Measurements from ENCODE around the gene TTLL4.

The TTLL4 gene

DNA sequence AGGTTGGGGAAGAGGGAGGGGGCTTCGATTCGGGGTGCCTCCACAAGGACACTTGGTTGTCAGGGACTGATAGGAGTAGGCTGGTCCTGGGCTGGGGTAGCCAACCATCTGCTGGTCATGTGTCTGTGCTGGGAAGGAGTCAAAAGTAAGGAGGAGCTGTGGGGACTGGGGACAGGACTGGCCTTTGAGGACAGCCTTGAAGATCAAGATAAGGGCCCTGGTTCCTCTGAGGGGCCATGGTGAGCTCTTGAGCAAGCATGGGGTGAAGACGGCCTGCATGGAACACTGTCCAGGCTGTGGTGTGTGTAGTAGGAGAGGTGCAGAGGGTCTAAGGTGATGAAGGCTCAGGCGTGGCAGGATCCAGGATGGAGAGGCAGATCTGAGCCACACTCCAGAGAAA is 73.1 kb downstream of the TTLL4 start:
- DNase-seq (ENCODE audit: extremely low read depth, low read depth): no peak

DNA sequence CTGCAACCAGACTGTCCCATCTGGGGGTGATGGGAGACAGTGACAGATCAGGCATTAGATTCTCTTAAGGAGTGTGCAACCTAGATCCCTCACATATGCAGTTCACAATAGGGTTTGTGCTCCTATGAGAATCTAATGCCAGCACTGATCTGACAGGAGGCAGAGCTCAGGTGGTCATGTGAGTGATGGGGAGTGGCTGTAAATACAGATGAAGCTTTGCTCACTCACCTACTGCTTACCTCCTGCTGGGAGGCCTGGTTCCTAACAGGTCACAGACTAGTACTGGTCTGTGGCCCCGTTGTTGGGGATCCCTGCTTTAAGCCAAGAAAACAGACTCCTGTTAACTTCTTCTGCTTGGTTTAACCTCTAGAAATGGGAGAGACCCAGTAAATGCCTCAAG is 74.5 kb downstream of the TTLL4 start:
- no peak for DNase-seq (ENCODE audit: extremely low read depth, low read depth)
- TF ChIP-seq, protein P1, sequence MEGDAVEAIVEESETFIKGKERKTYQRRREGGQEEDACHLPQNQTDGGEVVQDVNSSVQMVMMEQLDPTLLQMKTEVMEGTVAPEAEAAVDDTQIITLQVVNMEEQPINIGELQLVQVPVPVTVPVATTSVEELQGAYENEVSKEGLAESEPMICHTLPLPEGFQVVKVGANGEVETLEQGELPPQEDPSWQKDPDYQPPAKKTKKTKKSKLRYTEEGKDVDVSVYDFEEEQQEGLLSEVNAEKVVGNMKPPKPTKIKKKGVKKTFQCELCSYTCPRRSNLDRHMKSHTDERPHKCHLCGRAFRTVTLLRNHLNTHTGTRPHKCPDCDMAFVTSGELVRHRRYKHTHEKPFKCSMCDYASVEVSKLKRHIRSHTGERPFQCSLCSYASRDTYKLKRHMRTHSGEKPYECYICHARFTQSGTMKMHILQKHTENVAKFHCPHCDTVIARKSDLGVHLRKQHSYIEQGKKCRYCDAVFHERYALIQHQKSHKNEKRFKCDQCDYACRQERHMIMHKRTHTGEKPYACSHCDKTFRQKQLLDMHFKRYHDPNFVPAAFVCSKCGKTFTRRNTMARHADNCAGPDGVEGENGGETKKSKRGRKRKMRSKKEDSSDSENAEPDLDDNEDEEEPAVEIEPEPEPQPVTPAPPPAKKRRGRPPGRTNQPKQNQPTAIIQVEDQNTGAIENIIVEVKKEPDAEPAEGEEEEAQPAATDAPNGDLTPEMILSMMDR (IDR thresholded peaks at IDR 0.05; ENCODE audit: low read depth, low read length): no peak

More for the DNA sequence above, 73.1 kb downstream of the TTLL4 start:
- TF ChIP-seq, protein P1 (IDR thresholded peaks at IDR 0.05; ENCODE audit: low read depth, low read length): no peak

DNA sequence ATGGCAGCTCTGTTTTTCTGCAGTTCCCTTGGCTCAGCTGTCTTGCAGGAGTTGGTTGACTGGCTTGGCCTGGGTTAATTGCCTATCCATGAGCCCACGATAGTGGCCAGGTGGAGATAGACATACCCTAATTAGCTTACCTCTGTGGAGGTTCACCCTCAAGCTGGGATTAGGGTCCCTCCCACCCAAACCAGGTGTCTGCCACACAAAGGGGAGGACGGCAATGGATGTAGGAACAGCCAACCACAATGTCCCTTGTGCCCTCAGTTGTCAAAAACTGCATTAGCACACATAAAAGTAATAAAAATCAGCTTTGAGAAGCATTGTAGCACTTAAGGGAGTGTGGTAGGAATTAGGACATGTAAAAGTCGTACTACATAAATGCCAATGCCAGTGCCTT is 75.5 kb downstream of the TTLL4 start:
- DNase-seq (ENCODE audit: extremely low read depth, low read depth): no peak
- TF ChIP-seq, protein P1 (IDR thresholded peaks at IDR 0.05; ENCODE audit: low read depth, low read length): no peak

DNA sequence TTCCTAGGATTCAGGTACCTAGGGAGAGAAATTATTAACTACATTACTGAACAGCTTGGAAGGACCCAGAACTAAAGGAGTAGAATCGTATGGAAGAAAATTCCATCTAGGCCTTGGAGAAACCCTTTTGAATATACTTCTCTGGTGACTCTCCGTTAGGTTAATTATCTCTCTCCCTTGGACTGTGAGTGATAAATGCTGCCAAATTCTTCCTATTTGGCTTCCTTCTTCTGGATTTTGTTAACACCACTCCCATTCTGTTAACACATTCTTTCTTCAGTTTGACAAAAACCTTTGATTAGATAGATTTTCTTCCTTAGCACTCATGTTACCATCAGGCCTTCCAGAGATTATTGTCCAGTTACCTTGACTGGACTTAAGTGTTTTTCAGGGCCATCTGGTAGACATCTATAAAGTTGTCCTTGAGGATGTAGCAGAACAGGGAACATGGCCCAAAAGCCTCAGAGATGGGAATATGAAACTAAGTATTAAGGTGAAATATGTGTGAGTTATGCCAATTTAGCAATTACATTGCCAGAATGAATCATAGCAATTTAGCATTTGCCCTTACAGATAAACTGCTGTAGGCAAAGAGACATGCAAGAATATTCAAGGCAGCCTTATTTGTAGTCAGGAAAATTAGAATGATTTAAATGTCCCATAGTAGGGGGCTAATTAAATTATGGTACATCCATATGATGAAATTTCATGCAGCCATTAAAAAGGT is 78.1 kb downstream of the TTLL4 start:
- TF ChIP-seq, protein P1 (IDR thresholded peaks at IDR 0.05; ENCODE audit: low read depth, low read length): no peak
- peak; percentile 28 for DNase-seq (ENCODE audit: extremely low read depth, low read depth)

DNA sequence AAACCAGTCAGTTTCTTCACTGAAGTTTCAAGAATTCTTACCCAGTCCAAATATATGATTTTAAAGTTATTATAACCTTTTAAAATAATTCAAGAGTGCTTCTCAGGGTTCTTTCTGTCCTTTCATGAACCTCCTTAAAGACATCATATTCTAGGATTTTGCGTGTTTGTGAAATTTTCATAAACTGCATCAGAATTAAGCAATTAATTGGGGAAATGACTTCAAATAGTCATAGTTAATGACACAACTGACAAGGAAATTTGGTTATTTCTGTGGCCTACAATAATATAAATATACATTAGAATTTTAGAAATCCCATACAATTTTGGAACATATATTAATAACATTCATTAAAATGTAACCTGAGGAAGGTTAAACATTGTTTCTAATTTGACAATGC is 81.8 kb downstream of the TTLL4 start:
- no peak for DNase-seq (ENCODE audit: extremely low read depth, low read depth)
- TF ChIP-seq, protein P1 (IDR thresholded peaks at IDR 0.05; ENCODE audit: low read depth, low read length): no peak

DNA sequence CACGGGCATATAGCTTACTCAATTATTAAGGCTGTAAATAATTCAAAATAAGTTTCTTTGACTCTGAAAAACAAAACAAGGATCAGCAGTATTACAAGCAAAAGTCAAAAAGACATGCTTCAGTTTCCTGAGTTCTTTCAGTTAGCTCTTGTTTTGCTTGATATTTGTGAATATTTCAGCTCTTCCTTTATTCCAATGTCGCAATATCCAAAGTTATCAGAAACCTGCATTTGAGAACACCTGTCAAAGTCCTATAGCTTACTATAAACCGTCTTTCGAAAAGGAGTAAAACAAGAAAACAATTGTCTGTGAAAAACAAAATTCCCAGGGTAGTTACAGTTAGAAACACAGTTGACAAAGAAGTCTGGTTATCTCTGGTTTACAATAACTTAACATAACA is 86.1 kb downstream of the TTLL4 start:
- DNase-seq (ENCODE audit: extremely low read depth, low read depth): no peak
- TF ChIP-seq, protein P1 (IDR thresholded peaks at IDR 0.05; ENCODE audit: low read depth, low read length): no peak

DNA sequence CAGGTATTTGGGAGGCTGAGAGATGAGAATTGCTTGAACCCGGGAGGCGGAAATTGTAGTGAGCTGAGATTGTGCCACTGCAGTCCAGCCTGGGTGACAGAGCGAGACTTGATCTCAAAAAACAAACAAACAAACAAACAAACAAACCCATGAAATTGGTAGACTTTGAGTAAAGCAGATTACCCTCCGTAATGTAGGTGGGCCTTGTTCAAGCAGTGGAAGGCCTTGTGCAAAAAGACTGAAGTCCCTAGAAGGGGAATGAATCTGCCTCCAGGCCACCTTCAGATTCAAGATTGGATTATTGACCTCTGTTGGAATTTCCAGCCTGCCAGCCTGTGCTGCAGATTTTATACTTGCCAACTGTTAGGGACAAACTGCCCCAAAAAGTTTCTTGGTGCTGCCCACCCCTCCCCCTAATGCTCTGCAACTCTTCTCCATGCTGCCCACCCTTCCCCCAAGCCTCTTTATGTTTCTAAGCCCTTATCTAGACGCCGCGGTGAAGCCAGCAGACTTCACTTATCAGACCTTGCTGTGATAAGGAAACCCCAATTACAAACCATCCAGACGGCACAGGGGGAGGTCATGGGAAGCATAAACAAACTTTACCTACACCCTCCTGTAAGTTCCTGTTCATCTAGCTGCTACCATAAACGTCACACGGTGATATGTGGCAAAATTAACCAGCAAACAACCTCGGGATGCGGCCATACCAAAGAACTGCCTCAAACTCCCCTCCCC is 88.3 kb downstream of the TTLL4 start:
- TF ChIP-seq, protein P1 (IDR thresholded peaks at IDR 0.05; ENCODE audit: low read depth, low read length): no peak

More for the DNA sequence above, 88.3 kb downstream of the TTLL4 start:
- no peak for DNase-seq (ENCODE audit: extremely low read depth, low read depth)
